NCI-H2029 treated with DMSO at 0.1 percent for 48 hours (cell line): ENCODE data around the gene ATP4A.
A peak's percentile ranks its signal among the peaks of the same experiment; 100 is the strongest.

Experiments
- DNase-seq: peaks from one replicate; lab custom pipeline; 2025; lab: John Stamatoyannopoulos, UW

Gene ATP4A

DNA sequence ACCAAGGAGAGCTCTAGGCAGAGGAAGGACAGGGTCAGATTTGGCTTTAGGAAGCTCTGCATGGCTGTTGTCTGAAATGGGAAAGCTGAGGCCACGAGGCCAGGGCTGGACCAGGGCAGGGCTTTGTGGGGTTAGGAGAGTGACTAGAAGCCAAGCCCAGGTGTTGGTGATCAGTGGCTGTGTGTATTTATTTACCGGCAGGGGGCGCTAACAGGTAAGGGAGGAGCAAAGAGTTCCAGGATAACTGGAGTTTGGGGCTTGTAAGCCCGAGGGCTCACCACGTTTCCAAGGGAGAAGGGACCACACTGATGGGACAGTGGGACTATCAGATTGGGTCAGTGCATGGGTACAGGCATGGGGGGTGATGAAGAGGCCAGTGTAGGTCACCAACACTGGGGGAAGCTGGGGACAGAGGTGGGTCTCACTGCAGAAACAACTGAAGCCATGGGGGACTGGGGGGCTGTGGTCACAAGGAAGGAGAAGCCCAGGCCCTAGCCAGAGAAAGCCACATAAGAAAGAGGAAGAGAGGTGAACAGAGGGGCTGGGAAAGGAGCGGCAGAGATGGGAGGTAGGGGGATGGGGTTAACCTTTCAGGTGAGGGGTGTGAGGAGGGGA, 14.2 kb downstream of the ATP4A start:
- peak; percentile 28 for DNase-seq

DNA sequence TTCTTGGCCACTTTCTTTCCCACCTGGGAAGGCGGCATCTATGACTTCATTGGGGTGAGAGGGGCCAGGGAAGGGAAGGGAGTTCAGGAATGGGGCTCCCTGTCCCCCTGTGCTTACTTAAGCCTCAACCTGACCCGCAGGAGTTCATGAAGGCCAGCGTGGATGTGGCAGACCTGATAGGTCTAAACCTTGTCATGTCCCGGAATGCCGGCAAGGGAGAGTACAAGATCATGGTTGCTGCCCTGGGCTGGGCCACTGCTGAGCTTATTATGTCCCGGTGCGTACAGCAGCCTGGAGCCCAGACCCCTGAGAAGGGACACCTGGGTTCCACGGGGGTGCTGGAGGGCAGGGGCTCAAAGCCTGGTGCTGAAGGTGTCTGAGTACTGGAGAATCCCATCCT, 16.9 kb downstream of the ATP4A start:
- no peak for DNase-seq

GRCh38 chr19:35545855-35546381, 17.5 kb downstream of the ATP4A start:
- DNase-seq, result no peak

DNA sequence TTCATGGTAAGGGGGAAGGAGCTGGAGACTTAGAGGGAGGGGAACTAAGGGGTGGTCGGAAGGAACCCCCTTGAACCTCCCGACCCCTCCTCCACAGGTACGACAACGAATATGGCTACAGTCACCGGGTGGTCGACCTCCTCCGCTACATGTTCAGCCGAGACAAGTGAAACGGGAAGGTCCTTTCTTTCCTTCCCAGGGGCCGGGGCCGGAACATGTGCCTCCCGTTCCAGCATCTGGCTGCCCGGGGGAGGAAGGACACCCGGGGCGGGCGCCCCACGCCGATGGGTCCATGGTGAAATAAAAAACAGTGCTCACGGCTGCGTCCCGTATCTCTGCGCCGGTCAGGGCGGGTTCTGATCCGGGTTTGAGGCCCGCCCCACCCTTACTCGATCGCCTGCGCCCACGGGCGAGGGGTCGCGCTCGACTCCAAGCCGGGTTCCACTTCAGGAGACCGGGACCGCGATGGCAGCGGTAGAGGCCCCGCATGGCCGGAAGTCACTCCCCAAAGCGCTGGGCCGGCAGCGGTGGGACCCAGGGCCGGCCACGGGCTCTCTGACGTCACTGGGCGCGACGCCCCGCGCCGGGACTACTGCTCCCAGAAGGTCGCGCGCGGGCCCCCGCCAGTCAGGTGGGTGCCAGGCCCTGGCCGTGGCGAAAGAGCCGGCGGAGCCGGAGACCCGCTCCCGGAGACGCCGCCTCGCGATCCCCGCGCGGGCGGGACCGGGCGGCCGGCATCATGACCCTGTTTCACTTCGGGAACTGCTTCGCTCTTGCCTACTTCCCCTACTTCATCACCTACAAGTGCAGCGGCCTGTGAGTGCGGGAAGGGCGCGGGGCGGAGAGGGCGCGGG, 18.2 kb downstream of the ATP4A start, which contains the start of gene TMEM147:
TMEM147 (plus strand) TSS at position 626 of the 854 bp plus-strand sequence; CDS start at position 740, 114 bp downstream.
- DNase-seq, result peak; percentile 13

DNA sequence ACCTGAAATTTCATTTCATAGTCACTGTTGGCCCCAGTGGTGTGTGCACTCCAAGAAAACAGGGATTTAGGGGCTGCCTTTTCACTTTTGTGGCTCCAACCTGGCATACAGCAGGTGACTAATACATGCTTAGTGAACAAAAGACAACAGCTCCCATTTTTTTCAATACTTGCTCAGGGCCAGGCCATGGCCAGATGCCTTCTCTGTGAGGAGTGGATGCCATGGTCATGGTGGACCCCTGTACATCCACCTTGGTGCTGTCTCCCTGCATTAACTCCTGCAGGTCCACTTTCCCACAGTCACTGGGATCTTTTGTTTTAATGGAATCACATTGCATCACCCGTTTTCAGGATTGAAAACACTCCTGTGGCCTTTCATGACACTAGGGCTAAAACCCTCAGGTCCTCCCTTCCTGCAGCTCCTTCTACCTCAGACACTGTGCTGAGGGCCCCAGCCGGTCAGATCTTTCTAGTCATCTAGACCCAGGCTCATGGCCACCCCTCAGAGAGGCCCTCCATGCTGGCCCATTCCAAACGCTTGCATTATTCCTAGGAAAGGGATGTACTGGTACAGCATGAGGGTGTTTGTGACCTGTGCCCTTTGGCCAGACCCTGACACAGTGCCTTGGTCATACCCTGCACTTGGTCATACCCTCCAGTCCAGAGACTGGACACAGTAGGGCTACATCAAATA, 19.2 kb downstream of the ATP4A start:
- no peak for DNase-seq

- DNase-seq, result no peak
Observed at GRCh38 chr19:35543280-35544109, 20.0 kb downstream of the ATP4A start.

DNA sequence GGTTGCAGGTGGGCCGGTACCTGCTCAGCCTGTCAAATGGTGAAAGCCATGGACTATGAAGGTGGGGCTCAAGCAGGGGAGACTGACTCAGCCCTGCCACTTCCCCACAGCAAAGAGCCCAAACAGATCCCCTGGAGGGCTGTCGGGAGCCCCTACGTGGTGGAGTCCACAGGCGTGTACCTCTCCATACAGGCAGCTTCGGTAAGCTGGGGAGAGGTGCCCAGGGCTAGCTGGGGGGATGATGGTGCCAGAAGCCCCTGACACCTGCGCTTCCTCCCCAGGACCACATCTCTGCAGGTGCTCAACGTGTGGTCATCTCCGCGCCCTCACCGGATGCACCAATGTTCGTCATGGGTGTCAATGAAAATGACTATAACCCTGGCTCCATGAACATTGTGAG, 21.2 kb downstream of the ATP4A start:
- DNase-seq, result no peak

GRCh38 chr19:35540356-35540927, 23.0 kb downstream of the ATP4A start:
- DNase-seq, result no peak

DNA sequence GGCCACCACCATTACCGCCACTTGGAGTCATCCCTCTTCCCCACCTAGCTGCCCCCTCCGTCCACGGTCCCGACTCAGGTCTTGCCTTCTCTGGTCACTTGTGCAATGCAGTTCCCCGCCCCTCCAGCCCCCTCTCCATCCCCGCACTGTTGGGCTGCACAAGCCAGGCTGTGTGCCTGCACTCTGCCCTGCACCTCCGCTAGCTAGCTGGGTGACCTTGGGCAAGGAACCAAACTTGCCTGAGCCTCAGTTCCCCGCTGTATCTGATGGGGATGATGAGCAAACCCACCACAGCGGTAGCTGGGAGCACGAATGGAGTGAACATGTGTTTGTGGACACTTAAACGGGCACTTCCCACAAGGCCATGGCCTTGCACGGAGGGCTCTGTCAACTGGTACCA, 23.6 kb downstream of the ATP4A start:
- DNase-seq, result no peak

DNA sequence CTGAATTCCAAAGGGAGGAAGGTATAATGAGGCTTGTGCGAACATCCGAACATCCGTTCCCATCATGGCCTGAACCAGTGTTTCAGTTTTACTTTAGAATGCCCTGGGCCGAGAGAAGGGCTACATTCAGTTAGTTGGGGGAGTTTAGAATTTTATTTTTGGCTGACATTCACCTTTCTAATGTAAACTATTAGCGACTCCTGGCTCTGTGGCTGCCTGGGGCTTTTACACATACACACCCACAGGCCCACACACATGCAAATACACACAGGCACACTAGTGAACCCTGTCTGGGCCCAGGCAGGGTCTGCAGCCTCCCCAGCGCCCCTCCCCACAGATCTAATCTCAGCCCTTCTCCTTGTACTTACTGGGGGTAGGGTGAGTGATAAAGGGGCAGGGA, 24.1 kb downstream of the ATP4A start:
- no peak for DNase-seq

DNA sequence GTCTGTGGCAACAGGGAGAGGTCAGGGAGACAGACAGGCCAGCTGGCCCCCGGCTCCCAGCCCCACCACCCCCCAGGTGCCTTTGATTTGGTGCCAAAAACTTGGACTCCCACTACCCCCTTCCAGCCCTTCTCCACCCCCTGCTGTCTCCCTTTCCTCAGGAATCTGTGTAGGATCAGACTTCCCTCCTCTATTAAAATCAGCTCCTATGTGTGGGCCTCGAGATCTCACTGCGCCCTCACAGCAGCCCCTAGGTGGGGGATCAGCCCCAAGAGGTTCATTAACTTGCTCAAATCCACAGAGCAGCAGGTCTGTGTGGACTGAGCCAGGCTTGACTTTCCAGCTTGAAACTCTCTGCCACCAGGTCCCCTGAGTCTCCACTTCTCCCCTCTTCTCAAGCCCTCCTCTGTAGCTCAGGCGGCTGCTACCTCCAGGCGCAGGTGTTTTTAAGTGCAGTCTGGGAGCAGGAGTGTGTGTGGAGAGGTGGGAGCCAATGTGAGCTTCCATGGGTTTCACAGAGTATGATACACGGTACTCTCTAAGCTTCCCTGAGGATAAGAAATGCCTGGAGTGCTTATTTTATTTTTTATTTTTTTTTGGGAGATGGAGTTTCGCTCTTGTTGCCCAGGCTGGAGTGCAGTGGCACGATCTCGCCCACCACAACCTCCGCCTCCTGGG, 28.5 kb downstream of the ATP4A start:
- DNase-seq, result no peak

DNA sequence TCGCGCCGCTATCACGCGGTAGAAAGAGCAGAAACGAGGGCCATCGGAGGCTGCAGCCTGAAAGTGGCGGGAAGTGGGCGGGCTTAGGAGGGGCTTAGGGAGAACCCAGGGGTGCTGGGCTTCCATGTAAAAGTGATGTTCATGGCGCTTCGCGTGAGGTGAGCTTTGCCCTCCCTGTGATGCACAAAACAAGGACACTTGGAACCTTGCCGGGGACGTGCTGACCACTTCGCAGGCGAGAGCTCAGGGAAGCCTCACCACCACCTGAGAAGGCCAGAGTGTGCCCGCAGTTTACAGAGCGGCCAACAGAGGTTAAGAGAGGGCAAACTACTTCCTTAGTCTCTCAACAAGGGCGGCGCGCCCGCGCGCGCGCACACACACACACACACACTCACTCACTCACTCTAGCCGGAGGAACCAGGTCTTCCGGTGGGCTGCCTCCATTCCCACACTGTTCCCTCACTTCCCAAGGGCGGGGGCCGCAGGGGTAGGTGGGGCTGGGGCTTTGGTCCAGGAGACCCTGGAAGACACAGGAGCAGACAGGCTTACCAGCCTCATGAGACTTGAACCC, 29.6 kb downstream of the ATP4A start:
- DNase-seq, result no peak

- no peak for DNase-seq
Observed at GRCh38 chr19:35533201-35533821, 30.1 kb downstream of the ATP4A start, which contains the start of gene GAPDHS. TSS of gene GAPDHS (plus strand) at chr19:35533456. CDS start at chr19:35533528, 72 bp downstream.

DNA sequence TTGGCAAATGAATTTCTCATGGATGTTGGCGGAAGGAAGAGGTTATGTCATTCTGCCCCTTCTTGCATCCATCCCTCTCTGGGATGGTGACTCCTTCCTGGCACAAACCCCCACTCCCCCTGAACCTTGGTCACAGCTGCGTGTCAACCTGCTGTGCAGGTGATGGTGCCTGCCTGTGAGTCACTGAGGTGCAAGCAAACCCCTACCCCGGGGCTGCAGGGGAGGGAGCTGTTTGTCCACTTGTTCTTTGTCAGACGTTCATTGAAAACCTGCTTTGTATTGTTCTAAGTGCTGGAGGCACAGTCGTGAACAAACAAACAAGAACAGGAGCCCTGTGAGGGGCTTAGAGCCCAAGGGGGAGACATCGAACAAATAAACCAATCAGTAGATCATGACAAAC, 32.2 kb downstream of the ATP4A start:
- no peak for DNase-seq

DNA sequence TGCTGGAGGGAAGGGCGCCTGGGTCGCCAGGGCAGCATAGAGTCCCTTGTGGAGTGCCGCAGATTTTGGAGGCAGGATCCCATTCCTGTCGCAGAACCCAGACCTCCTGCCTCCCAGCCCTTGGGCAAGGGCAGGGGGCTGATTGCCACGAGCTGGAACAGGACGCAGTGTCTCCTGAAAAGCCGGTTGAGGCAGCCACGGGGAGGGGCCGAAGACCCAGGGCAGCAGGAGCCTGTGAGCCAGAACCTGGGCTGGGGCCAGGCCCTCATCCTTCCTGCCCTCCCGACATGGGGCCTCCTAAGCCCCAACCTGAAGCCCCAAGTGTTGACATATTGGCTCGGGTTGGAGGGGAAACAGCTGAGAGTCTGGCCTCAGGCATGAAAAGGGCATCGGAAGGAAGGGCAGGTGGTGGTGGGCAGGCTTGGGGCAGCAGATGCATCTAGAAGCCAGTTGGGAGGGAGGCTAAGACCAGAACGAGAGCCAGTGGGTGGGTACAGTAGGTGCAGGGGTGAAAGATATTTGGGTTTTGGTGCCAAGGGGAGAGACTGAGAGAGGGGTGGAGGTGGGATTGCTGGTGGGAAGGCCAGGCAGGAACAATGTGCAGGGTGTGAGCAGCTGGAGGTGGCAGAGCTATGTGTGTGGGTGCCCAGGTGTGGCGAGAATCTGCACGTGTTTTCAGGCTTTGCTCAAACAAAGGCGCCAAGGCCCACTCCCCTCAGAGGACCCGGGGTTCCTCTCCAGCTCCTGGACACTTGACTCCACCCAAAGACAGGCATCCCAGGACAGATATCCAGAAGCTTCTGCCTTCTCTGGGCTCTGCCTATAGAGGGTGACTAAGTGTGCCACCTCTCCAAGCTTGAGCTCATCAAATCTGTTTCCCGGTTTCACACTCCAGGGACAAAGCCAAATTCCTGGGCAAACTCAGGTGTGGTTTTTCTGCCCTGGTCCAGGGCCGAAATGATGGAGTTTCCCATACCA, 33.9 kb downstream of the ATP4A start:
- no peak for DNase-seq

DNA sequence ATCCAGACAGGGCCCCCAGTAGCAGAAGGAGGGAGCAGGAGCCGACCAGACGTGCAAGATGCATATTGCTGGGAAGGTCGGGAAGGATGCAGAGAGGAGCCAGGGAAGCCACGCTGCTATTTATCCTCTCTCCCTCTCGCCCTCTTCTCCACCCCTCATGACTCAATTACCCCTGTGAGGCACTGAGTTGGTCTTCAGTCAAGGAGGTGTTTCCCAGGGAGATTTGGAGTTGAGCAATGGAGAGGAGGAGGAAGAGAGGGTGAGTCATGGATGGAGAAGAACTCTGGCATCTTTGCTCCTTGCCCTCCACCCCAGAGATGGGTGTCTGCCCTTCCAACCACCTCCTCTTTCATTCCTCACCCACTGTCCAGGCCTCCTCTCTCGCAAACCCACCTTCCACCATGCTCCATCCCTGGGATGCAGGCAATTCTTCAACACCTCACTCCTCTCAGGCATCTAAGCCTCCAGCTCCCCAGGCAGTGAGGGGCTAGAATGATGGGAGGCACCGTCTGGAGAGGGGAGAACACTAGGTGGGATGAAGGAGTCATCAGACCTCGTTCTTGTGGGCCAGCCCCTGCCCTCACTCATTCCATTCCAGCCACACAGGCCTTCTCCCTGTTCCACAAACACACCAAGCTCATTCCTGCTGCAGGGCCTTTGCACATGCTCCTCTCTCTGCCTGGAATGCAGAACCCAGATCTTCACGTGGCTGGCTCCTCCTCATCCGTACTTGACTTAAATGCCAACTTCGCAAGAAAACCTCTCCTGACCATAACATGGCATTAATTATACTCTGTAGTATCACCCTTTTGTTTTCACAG, 35.0 kb downstream of the ATP4A start, which contains the start of gene SBSN:
SBSN (minus strand) TSS at position 94 of the 821 bp plus-strand sequence; CDS start at position 64, 30 bp downstream.
- DNase-seq, result no peak

DNA sequence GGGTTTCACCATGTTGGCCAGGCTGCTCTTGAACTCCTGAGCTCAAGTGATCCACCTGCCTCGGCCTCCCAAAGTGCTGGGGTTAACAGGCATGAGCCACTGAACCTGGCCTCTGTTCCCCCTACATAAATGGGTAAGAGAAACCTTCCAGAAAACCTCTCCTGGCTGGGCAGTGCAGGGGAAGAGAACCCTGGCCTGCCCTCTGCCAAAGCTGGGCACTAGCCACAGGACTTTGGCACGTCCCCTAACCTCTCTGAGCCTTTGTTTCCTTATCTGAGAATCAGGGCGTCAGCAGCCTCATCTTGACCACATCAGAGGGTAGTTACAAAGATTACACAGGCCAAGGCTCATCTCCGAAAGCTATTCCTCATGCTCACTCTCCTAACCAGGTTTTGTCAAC, 37.6 kb downstream of the ATP4A start:
- no peak for DNase-seq
